ENCODE measurements around the gene ACOT4.
"Not testable (repeated sequence)": the region's sequence is repeated elsewhere in the genome, so short reads cannot be mapped to it uniquely, and the experiment has no call there.

The ACOT4 gene

GRCh38 chr14:73588695-73589094 lies 3.0 kb upstream of the ACOT4 start:
- no peak for TF ChIP-seq FOXA1 (IDR thresholded peaks at IDR 0.05)
- no peak for TF ChIP-seq PKNOX1 (IDR thresholded peaks at IDR 0.05)
- no peak for TF ChIP-seq ARNT (IDR thresholded peaks at IDR 0.05)
- no peak for TF ChIP-seq NFRKB (IDR thresholded peaks at IDR 0.05)
- TF ChIP-seq BHLHE40 (IDR thresholded peaks at IDR 0.05; ENCODE audit: borderline replicate concordance) = no peak
- no peak for TF ChIP-seq FOXK2 (IDR thresholded peaks at IDR 0.05)
- no peak for TF ChIP-seq HDGF (IDR thresholded peaks at IDR 0.05; ENCODE audit: borderline replicate concordance)
- no peak for TF ChIP-seq FOXM1 (IDR thresholded peaks at IDR 0.05; ENCODE audit: borderline replicate concordance)
- no peak for TF ChIP-seq L3MBTL2 (conservative IDR thresholded peaks at IDR 0.05)
- DNase-seq (ENCODE audit: extremely low spot score) = no peak
- CTCF ChIA-PET = interaction anchor here (0.7 kb wide), 1 partner anchor 350 kb away, joined by 5 read pairs; no protein-coding TSS in a partner anchor
- POLR2A ChIA-PET = interaction anchor here (0.6 to 1.8 kb wide), 2 partner anchors 19 to 410 kb away, joined by 4 to 11 read pairs; partner anchors contain the start of gene ACOT2

- no peak for DNase-seq (ENCODE audit: extremely low spot score)
- TF ChIP-seq NFRKB (IDR thresholded peaks at IDR 0.05) = no peak
- no peak for TF ChIP-seq ELF4 (IDR thresholded peaks at IDR 0.05)
- TF ChIP-seq FOXK2 (IDR thresholded peaks at IDR 0.05) = no peak
- TF ChIP-seq BHLHE40 (IDR thresholded peaks at IDR 0.05; ENCODE audit: borderline replicate concordance) = no peak
- POLR2A ChIA-PET = interaction anchor here (0.6 to 1.8 kb wide), 2 partner anchors 19 to 410 kb away, joined by 4 to 11 read pairs; partner anchors contain the start of gene ACOT2
- CTCF ChIA-PET = interaction anchor here (0.6 to 1.3 kb wide), 3 partner anchors 10 to 350 kb away, joined by 3 to 5 read pairs (median 4); no protein-coding TSS in a partner anchor
These were observed 2.6 kb upstream of the ACOT4 start for GRCh38 chr14:73589116-73589515.

- POLR2A ChIA-PET; DNase-seq (ENCODE audit: extremely low spot score): not testable (repeated sequence)
- CTCF ChIA-PET = interaction anchor here (1.3 kb wide), 1 partner anchor 9 kb away, joined by 4 read pairs; no protein-coding TSS in a partner anchor
These were observed 1.0 kb upstream of the ACOT4 start for GRCh38 chr14:73590673-73591004.

GRCh38 chr14:73594491-73594890 lies 2.8 kb downstream of the ACOT4 start:
- ChIA-PET POLR2A (no interaction called here), CTCF (no interaction called here)
- TF ChIP-seq FOXM1 (IDR thresholded peaks at IDR 0.05; ENCODE audit: borderline replicate concordance) = no peak
- TF ChIP-seq CTBP1 (IDR thresholded peaks at IDR 0.05; ENCODE audit: borderline replicate concordance) = no peak
- no peak for TF ChIP-seq LEF1 (IDR thresholded peaks at IDR 0.05; ENCODE audit: borderline replicate concordance)
- TF ChIP-seq ZNF384 (IDR thresholded peaks at IDR 0.05) = no peak
- no peak for TF ChIP-seq FOXK2 (IDR thresholded peaks at IDR 0.05)
- TF ChIP-seq PKNOX1 (IDR thresholded peaks at IDR 0.05) = no peak
- TF ChIP-seq ELF4 (IDR thresholded peaks at IDR 0.05) = no peak
- no peak for TF ChIP-seq ARNT (IDR thresholded peaks at IDR 0.05)
- no peak for TF ChIP-seq SUZ12 (IDR thresholded peaks at IDR 0.05)
- DNase-seq (ENCODE audit: extremely low spot score) = no peak

GRCh38 chr14:73599499-73599898 lies 7.8 kb downstream of the ACOT4 start:
- ChIA-PET POLR2A (interaction anchor here (1.5 to 2.1 kb wide), 2 partner anchors 13 to 30 kb away, joined by 6 to 8 read pairs; partner anchors contain the start of genes ACOT2 and ACOT6), CTCF (interaction anchor here (1.6 kb wide), 1 partner anchor 10 kb away, joined by 4 read pairs; no protein-coding TSS in a partner anchor)
- TF ChIP-seq CTBP1 (IDR thresholded peaks at IDR 0.05; ENCODE audit: borderline replicate concordance) (no peak), TARDBP (IDR thresholded peaks at IDR 0.05) (no peak), ARNT (IDR thresholded peaks at IDR 0.05) (no peak), L3MBTL2 (conservative IDR thresholded peaks at IDR 0.05) (no peak), ELF4 (IDR thresholded peaks at IDR 0.05) (no peak), SUZ12 (IDR thresholded peaks at IDR 0.05) (no peak), FOXK2 (IDR thresholded peaks at IDR 0.05) (no peak), HDGF (IDR thresholded peaks at IDR 0.05; ENCODE audit: borderline replicate concordance) (no peak), NFRKB (IDR thresholded peaks at IDR 0.05) (no peak), FOXM1 (IDR thresholded peaks at IDR 0.05; ENCODE audit: borderline replicate concordance) (no peak), BHLHE40 (IDR thresholded peaks at IDR 0.05; ENCODE audit: borderline replicate concordance) (no peak), SP1 (IDR thresholded peaks at IDR 0.05) (no peak), FOXA1 (IDR thresholded peaks at IDR 0.05) (no peak), ZNF384 (IDR thresholded peaks at IDR 0.05) (no peak), PKNOX1 (IDR thresholded peaks at IDR 0.05) (no peak), LEF1 (IDR thresholded peaks at IDR 0.05; ENCODE audit: borderline replicate concordance) (no peak)
- no peak for DNase-seq (ENCODE audit: extremely low spot score)

- ChIA-PET POLR2A (no interaction called here), CTCF (no interaction called here)
- TF ChIP-seq BHLHE40 (IDR thresholded peaks at IDR 0.05; ENCODE audit: borderline replicate concordance) (no peak), CTBP1 (IDR thresholded peaks at IDR 0.05; ENCODE audit: borderline replicate concordance) (no peak), TARDBP (IDR thresholded peaks at IDR 0.05) (no peak), L3MBTL2 (conservative IDR thresholded peaks at IDR 0.05) (no peak), ELF4 (IDR thresholded peaks at IDR 0.05) (no peak), FOXK2 (IDR thresholded peaks at IDR 0.05) (no peak), NFRKB (IDR thresholded peaks at IDR 0.05) (no peak)
- DNase-seq (ENCODE audit: extremely low spot score) = no peak
These were observed 11.3 kb downstream of the ACOT4 start for GRCh38 chr14:73602994-73603393.

- TF ChIP-seq PKNOX1 (IDR thresholded peaks at IDR 0.05) = no peak
- TF ChIP-seq TARDBP (IDR thresholded peaks at IDR 0.05) = no peak
- no peak for TF ChIP-seq FOXM1 (IDR thresholded peaks at IDR 0.05; ENCODE audit: borderline replicate concordance)
- no peak for TF ChIP-seq SP1 (IDR thresholded peaks at IDR 0.05)
- TF ChIP-seq LEF1 (IDR thresholded peaks at IDR 0.05; ENCODE audit: borderline replicate concordance) = no peak
- TF ChIP-seq ELF4 (IDR thresholded peaks at IDR 0.05) = no peak
- TF ChIP-seq NFRKB (IDR thresholded peaks at IDR 0.05) = no peak
- no peak for TF ChIP-seq ZNF384 (IDR thresholded peaks at IDR 0.05)
- no peak for TF ChIP-seq SUZ12 (IDR thresholded peaks at IDR 0.05)
- CTCF ChIA-PET = interaction anchor here (0.6 kb wide), 1 partner anchor 197 kb away, joined by 11 read pairs; no protein-coding TSS in a partner anchor
- no peak for DNase-seq (ENCODE audit: extremely low spot score)
- POLR2A ChIA-PET = no interaction called here
These were observed 14.6 kb downstream of the ACOT4 start for GRCh38 chr14:73606271-73606670.

Data from HEK293T (cell line).